ENCODE measurements around the gene TUBA3E.
"Not testable (repeated sequence)": the region's sequence is repeated elsewhere in the genome, so short reads cannot be mapped to it uniquely, and the experiment has no call there.

Gene TUBA3E

DNA sequence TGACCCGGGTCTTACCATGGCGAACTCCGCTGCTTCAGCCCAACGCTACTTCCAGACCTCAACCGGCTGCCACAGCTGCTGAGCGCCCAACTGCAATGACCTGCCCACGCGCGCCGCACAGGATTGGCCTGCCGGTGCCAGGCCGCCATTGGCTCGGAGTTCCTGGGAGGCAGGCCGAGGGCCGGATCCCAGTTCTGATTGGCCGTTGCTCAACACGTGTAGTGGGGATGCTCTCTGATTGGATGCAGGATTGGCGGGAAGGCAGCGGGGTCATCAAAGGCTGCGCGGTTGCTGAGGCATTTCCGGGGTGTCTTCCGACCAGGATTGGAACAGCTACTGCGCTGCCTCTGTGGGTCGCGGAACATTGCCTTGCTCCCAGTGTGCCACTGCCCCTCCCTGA is at the start of gene TUBA3E:
Gene TUBA3E (minus strand): TSS at position 97 of the 400 bp plus-strand sequence. CDS start 79 bp downstream, at position 18.
- no peak for DNase-seq

DNA sequence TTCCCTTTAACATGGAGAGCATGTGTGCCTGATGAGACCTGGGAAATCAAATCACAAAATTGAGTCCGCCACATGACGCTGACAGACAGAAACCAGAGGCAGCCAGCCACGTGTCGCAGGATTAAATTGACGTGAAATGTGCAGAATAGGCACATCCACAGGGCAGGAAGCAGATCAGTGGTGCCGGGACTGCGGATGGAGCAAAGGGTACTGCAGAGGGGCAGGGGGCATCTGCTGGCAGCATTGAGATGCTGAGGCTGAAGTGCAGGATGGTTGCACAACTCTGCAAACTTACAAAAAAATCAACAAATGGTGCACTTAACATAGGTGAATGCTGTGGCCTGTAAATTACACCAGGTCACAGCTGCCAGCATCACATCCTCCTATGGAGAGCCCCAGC is 48.2 kb upstream of the TUBA3E start:
- no peak for DNase-seq

DNA sequence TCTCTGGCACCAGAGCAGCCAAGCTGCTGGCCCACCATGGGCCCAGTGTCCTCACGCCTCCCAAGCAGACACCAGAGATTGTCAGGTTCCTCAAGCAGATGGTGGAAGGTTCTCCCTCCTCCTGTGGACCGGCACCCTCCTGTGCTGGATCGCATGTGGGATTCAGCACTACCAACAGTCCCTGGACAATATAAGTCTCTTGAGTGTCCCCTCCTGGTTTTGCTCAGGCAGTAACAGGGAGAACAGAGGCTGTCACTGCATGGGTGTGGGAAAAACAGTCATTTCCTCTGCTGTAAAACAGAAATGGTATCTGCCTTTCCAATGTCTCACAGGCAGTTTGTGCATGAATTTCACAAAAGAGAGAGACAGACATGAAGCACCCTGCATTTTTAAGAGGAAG is 47.7 kb upstream of the TUBA3E start:
- DNase-seq, result no peak

DNA sequence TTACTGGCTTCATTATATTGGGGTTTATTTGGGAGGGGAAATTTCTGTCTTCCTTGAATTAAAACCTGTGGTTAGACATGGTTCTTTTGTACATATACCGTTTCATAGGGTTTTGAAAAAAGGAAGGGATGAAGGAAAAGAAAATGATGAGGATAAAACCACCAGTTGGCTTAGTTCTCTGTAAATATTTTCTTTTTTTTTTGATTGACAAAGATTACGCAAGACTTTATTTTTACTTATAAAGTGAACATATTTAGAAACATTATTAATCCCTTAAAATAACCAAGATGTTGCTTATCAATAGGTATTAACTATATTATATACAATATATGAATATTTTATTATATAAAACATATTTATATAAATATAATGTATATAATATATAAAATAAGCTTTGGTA is 45.1 kb upstream of the TUBA3E start:
- no peak for DNase-seq

DNA sequence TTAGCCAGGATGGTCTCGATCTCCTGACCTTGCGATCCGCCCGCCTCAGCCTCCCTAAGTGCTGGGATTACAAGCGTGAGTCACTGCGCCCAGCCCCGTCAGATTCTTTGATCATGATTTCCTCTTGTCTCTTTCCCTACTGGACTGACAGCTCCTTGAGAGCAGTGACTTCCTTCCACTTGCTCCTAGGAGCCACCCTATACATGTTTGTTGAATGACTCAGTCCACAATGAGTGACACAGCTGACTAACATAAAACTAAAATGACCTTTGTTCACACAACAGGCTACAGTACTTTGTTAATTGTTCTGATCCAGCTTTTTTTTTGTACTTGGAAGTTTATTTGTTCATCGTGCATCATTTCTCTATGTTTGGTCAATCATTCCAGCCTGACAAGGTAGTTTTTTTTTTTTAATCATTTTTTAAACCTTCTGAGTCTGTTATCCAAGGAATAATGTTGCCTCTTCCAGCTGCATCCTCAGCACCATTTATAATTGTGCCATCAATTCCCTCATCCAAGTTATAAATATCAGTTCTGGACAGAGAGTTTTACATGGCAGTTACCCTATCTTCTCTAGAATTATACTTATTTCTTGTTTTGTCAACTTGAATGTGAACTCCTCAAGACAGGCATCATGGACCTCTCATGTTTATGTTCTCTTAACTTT is 42.9 kb upstream of the TUBA3E start:
- DNase-seq, result no peak

DNA sequence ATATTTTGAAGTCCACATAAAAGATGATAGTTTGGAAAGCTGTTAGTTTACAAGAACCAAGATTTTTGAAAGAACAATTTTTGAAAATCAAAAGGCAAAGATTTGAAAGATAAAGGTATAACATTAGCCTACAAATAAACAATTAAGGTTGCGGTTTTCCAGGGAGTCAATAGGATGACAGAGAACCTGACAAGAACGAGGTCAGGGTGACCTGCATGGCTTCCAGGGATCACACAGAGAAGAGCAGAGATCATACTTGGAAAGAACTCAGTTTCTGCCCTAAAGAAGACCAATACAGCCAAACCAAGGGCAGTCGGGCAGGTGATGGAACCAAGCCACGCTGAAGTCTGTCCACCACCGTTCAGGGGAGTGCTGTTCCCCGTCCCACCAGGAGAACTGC is 41.3 kb upstream of the TUBA3E start:
- not testable (repeated sequence) for DNase-seq

DNA sequence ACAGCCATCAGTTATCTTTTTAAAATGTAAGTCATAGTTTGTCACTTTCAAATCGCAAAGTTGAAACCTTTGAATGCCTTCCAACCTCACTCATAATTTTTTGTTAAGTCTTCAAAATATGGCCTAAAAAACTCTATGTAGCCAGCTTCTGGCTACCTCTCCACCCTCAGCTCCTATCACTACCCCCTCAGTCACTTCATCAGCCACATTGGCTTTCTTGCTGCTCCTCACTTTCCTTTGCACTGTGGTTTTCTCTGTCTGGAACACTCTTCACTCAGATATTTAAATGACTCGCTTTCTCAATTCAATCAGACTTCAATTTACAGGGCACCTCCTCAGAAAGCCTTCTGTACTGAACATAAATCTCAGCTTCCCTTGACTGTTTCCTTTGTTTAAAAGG is 34.8 kb upstream of the TUBA3E start:
- not testable (repeated sequence) for DNase-seq

DNA sequence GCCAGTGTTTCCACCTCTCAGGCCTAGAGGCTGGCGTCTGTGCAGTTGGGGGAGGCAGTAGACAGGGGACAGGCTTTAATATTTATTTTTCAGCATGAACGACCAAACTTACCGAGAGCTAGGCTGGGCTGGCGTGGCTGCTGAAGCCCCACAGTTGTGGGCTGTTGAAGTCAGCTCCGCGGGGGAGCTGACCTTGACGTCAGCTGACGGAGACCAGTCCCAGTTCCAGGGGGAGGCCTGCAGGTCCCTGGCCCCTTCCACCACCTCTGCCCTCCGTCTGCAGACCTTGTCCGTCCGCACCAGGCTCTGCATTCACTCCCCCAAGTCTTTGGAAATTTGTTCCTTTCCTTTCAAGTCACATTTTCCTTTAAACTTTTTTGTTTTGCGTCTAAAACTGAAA is 33.4 kb upstream of the TUBA3E start:
- no peak for DNase-seq

DNA sequence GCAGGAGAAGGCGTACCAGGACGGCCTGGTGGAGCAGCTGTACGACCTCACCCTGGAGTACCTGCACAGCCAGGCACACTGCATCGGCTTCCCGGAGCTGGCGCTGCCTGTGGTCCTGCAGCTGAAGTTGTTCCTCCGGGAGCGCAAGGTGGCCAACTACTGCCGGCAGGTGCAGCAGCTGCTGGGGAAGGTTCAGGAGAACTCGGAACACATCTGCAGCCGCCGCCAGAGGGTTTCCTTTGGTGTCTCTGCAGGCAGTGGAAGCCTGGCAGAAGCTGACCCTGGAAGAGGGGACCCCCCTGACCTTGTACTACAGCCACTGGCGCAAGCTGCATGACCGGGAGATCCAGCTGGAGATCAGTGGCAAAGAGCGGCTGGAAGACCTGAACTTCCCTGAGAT is 32.7 kb upstream of the TUBA3E start:
- not testable (repeated sequence) for DNase-seq

DNA sequence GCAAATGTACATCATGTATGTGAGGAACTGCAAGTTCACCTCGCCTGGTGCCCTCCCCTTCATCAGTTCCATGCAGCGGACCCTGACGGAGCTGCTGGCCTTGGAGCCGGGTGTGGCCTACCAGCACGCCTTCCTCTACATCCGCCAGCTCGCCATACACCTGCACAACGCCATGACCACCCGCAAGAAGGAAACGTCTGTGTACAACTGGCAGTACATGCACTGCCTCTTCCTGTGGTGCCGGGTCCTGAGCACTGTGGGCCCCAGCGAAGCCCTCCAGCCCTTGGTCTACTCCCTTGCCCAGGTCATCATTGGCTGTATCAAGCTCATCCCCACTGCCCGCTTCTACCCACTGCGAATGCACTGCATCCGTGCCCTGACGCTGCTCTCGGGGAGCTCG is 32.1 kb upstream of the TUBA3E start:
- not testable (repeated sequence) for DNase-seq

DNA sequence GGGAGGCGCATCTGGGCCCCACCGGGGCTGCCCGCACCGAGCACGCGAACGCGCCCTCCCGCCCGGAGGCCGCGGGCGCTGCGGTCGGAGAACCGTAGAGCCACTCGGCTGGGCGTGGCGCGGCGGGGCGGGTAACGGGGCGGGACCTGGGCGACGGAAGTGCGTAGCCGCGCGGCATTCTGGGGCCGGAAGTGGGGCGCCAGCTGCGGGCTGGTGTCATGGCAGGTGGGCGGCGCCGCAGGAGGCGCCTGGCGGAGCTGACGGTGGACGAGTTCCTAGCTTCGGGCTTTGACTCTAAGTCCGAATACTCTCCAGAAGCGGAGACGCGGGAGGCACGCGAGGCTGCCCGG is 30.9 kb upstream of the TUBA3E start:
- not testable (repeated sequence) for DNase-seq

DNA sequence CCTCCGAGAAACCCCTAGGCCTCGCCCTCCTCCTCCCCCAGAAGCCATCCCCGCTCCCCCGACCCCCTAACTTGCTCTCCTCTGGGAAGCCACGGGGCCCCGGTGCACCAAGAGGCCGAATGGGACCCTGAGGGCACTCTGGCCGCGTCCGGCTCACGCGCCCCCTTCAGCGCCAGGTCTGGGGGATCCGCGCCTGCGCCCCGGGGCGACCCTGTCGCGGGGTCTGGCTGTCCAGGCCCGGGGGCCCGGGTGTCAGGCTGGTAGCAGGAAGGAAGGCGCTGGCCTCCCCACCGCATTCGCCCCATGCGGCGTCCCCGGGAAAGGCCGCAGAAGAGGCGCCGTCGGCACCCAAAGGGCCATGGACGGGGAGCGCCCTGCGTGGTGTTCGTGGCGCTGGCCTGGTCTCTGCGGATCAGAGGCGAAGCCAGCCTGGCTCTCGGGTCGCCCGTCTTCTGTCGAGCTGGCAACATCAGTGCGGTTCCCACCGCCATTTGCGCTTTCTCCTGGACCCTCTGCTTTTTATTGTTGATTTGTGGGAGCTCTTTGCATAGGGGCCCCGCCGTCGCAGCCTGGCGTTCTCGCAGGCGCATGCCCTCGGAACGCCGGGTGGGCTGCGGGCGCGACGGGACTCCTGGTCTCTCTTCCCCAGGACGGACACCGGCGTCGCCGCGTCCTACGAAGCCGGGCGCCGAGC is 30.4 kb upstream of the TUBA3E start:
- not testable (repeated sequence) for DNase-seq

DNA sequence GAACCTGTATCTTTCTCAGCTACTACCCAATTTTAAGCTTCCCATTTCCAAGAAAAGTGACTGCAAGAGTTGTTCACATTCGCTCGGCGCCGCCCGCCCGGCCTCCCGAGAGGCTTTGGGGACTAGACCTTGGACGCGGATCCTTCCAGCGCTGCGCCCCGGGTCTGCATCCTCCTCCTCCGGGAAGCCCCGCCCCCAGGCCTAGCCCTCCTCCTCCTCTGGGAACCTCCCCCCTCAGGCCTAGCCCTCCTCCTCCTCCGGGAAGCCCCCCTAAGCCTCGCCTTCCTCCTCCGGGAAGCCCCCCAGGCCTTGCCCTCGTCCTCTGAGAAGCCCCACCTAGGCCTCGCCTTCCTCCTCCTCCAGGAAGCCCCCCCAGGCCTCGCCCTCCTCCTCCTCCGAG is 29.8 kb upstream of the TUBA3E start:
- DNase-seq, result not testable (repeated sequence)

DNA sequence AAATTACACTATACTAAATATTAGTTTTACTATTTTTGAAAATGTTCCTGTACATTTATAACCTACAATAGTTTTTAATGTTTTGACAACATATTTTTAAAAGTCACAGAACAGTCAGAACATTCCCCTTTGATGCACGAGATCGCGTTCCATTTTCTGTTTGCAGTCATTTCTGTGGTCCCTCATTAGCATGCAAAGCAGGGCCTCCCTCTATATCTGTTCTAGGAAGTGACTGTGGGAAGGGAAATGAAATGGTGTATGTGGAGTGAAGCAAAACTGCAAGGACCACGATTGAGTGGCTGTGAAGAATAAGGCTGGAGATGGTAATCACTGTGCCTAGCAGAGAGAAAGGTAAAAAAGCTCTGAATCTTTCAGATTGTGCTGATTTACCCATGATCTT is 24.3 kb upstream of the TUBA3E start:
- not testable (repeated sequence) for DNase-seq

DNA sequence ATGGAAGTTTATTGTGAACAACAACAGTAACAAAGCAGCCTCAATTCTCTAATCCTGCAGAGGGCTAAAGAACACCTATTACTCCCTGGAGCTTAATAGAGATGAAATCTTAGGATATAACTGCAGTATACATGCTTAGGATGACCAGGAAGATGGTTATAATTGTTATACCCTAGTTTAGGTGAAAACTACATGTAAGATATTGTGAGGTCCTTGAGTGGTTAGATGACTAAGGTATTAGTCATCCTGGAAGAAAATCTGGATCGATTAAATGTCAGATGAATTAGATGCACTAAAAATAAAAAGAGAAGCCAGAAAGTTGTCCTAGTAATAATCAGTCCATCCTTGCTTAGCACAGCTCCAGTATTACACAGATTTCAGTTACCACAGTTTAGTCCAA is 22.3 kb upstream of the TUBA3E start:
- not testable (repeated sequence) for DNase-seq

DNA sequence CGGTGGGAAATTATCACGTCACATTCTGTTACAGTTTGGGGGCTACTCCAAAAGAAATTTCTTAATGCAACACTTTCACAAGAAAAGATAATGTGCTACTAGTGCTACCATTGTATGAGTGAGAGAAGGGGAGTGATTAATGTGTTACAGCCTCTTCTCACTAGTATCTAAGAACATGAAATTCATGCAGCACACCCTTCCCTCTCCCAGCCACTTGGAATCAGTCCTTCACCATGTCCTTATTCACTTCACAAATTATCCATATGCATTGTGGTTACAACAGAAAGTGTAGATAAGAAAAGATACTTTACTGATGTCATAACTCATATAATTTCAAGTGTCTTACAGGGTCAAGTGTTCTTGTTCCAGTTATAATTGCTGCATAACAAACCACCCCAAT is 20.9 kb upstream of the TUBA3E start:
- DNase-seq, result not testable (repeated sequence)

DNA sequence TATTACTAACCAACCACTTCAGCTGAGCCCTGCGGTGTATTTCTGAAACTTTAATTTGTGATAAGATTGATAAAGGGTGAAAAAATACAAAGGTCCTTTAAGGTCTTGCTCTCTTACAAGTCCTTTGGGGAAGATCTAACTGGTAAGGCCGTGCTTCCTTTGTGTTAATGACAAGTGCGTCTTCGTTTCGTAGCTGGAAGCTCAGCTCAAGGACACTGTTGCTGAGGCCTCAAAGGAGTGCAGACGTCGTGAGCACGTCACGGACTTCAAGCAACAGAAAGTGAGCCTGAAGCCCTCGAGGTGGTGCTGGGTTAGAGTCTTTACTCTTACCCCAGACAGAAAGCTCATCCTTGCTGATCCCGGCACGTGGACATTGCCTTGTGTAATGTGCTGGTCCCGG is 8.8 kb upstream of the TUBA3E start:
- DNase-seq, result not testable (repeated sequence)

DNA sequence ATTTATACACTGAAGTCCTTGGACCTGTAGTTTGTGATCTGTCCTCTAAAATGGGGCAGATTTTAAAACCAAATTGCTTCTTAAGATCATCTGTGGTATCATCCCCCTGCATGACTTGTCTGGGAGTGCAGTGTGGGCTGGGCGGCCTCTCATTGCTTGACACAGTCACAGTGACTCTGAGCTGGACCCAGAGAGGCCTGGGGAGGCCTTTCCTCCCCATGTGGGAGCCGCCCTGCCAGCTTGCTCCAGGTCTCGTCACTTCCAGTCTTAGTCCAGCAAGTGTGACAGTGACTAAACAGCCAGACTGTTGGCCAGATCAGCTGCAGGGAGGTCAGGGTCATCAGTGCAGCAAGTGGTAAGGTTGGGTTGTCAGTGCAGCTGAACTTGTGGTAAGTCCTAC is 4.9 kb upstream of the TUBA3E start:
- not testable (repeated sequence) for DNase-seq

DNA sequence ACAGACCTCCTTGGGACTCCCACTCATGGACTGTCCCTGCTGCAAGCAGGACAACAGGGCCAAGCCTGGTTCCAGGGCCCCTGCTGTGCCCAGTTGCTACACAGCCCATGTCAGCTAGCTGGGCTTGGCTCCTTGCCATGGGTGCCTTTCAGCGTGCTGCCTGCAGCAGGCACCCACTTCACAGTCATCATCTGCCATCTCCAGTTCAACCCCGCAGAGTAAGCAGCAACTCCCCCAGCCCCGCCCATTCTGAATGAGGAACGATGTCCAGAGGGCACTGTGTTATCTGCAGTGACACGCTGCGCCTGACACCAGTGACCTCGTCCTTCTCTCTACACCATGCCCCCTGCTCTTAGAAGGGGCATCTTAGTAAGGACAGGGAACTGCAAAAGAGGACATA is 4.3 kb upstream of the TUBA3E start:
- DNase-seq, result not testable (repeated sequence)

DNA sequence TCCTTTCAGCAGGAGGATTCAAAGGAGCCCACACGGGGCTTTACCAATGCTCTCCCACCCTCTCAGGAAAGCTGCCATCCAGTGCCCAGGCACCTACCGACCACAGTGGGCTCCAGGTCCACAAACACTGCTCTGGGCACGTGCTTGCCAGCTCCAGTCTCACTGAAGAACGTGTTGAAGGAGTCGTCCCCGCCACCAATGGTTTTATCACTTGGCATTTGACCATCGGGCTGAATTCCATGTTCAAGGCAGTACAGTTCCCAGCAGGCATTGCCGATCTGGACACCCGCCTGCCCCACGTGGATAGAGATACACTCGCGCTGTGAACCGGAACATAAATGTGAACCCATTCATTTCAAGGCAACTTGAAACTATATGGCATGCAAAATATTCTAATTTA is 2.2 kb downstream of the TUBA3E start:
- DNase-seq, result not testable (repeated sequence)

DNA sequence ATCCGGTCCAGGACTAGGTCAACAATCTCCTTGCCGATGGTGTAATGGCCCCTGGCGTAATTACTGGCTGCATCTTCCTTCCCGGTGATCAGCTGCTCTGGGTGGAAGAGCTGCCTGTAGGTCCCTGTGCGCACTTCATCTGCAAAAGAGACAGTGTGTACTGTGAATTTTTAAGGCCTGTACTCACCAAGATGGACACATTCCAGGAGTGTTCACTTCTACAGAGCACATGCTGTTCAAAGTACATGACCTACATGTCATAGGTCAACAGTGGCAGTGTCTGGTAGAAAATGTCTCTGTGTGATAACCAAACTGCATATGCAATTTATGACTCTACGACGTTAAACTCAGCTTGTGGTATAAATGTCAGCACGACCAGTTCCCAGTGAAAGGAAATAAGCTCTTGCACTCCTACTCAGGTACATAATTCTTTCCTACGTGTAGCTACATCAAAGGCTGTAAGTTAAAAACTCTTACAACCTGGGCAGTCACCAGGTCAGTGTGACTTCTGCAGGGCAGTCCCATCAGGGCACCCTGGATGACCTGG is 3.1 kb downstream of the TUBA3E start:
- DNase-seq, result not testable (repeated sequence)

DNA sequence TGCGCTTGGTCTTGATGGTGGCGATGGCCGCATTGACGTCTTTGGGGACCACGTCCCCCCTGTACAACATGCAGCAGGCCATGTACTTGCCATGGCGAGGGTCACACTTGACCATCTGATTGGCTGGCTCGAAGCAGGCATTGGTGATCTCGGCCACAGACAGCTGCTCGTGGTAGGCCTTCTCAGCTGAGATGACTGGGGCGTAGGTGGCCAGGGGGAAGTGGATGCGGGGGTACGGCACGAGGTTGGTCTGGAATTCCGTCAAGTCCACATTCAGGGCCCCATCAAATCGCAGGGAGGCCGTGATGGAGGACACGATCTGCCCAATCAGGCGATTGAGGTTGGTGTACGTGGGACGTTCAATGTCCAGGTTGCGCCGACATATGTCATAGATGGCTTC is 4.4 kb downstream of the TUBA3E start:
- DNase-seq, result not testable (repeated sequence)

DNA sequence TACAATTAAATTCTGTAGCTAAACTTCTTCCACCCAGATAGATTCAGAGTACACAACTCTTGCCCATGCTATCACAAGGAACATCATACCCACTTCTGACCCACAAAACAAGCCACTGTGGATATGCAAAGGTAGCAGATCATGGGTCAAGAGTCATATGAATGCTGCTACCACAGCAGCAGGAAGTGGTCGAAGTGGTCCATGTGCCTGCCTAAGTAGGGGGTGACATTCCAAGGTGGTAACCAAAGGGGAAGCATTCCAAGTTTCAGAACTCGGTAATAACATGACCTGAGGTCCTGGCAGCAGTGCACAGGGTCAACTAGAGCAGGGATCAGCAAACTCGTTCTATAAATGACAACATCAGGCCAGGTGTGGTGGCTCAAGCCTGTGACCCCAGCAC is 5.8 kb downstream of the TUBA3E start:
- DNase-seq, result not testable (repeated sequence)

DNA sequence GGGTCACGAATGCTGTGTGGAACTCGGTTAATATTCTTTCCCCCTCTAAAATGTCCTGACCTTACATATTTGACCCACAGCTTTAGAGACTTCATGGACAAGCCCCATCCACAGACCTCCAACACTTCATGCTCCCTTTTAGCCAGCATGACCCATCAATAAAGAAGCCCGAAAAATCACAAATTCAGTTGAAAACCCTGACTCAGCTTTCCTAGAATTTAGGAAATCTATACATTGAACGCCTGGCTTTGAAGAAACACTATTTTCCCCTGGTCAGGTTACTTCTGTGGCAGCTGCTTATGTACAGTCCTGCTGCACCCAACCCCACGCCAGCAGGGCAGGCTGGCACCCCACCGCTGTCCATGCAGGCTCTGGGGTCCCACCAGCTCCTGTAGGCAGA is 6.9 kb downstream of the TUBA3E start:
- not testable (repeated sequence) for DNase-seq
